Astrocyte (in vitro differentiated cells and primary cell): ENCODE data around the gene CYP4F2.

Source experiments
- CTCF ChIP-seq: IDR thresholded peaks from 2 replicates; pipeline ENCODE4 v1.5.1; 2011; ENCODE audit warnings: low read depth, mild to moderate bottlenecking, inconsistent platforms, low read length, moderate library complexity; ENCODE audit not compliant: insufficient read depth
- EZH2 ChIP-seq: IDR thresholded peaks from 2 replicates; pipeline ENCODE4 v1.6.1; 2012; ENCODE audit warnings: mild to moderate bottlenecking, low read length, inconsistent platforms; ENCODE audit not compliant: insufficient read depth

GRCh38 chr19:15871570-15871969 lies 26.3 kb downstream of the CYP4F2 start:
- TF ChIP-seq CTCF (no peak), EZH2 (no peak)
